ENCODE results near the gene RPUSD1. TPM values are rescaled to one million over a fixed set of nuclear protein-coding genes. Genes with fewer than 3 reads are reported as not detected.

RPUSD1 gene
- polyA plus RNA-seq, 1 of the 3 experiments (the other 2 are of a cell fraction) = 27.7 TPM

- no peaks in the 10 kb centered on the region for H4K20me1 ChIP-seq (ENCODE audit: insufficient read depth)
- no peak overlapping the region for H3K4me3 ChIP-seq (ENCODE audit: low read depth in 2 of 2, low read length in 1 of 2)
- no peak overlapping the region for H3K4me2 ChIP-seq
- no peak overlapping the region for H3K27ac ChIP-seq (ENCODE audit: low read depth in 2 of 2, low read length in 1 of 2)
- DNase-seq = no peak
- H3K27me3 ChIP-seq (ENCODE audit: insufficient read depth) = no peaks in the 10 kb centered on the region
- H3K9ac ChIP-seq = no peak overlapping the region
- no peaks in the 10 kb centered on the region for H3K36me3 ChIP-seq (replicated peaks in 1 of 2; ENCODE audit: control insufficient read depth in 1 of 2, insufficient read depth in 2 of 2, low read length in 1 of 2)
- H2AFZ ChIP-seq (ENCODE audit: low read depth) = no peak overlapping the region
- H3K9me2 ChIP-seq = no peaks in the 10 kb centered on the region
- ChIA-PET CTCF (interaction anchor here (1.2 kb wide), 1 partner anchor 11 kb away, joined by 3 read pairs; no protein-coding TSS in a partner anchor), POLR2A (interaction anchor here (0.6 kb wide), 1 partner anchor 102 kb away, joined by 3 read pairs; no protein-coding TSS in a partner anchor)
- H3K9me3 ChIP-seq = no peaks in the 10 kb centered on the region
- no peaks in the 10 kb centered on the region for H3F3A ChIP-seq (replicated peaks; ENCODE audit: insufficient read depth)
- no peaks in the 10 kb centered on the region for H3K79me2 ChIP-seq (ENCODE audit: insufficient read depth)
- H3K4me1 ChIP-seq (ENCODE audit: control insufficient read depth in 1 of 2, insufficient read depth in 2 of 2, low read depth in 1 of 2, low read length in 1 of 2) = no peaks in the 10 kb centered on the region
- WGBS (ENCODE audit: low lambda C conversion rate) = 89% methylated on average over 13 of the region's 36 CpGs
- TF ChIP-seq RCOR1 (IDR thresholded peaks at IDR 0.05; ENCODE audit: low read length) (no peak), PBX3 (IDR thresholded peaks at IDR 0.05) (no peak), IRF3 (IDR thresholded peaks at IDR 0.05; ENCODE audit: low read depth, low read length) (no peak), CHD2 (IDR thresholded peaks at IDR 0.05; ENCODE audit: low read length, partially characterized antibody) (no peak), NFIC (IDR thresholded peaks at IDR 0.05; ENCODE audit: borderline replicate concordance) (no peak), TEAD4 (IDR thresholded peaks at IDR 0.05; ENCODE audit: borderline replicate concordance, insufficient read depth) (no peak), TAF1 (IDR thresholded peaks at IDR 0.05; ENCODE audit: borderline replicate concordance, low read depth, low read length) (no peak), POLR2AphosphoS5 (IDR thresholded peaks at IDR 0.05; ENCODE audit: low read depth, low read length) (no peak), RFX5 (IDR thresholded peaks at IDR 0.05; ENCODE audit: low read length) (no peak), EP300 (IDR thresholded peaks at IDR 0.05; ENCODE audit: borderline replicate concordance in 1 of 2, low read depth in 1 of 2, low read length in 1 of 2) (no peak), JUND (IDR thresholded peaks at IDR 0.05) (no peak), NRF1 (IDR thresholded peaks at IDR 0.05; ENCODE audit: low read depth, low read length) (no peak), GABPA (IDR thresholded peaks at IDR 0.05; ENCODE audit: low read depth) (no peak), ELF1 (IDR thresholded peaks at IDR 0.05) (no peak), FOXJ3 (CRISPR knock-in tag; IDR thresholded peaks at IDR 0.05) (no peak), USF2 (IDR thresholded peaks at IDR 0.05; ENCODE audit: borderline replicate concordance, low read depth, low read length) (no peak)
- TF ChIP-seq, protein P1, sequence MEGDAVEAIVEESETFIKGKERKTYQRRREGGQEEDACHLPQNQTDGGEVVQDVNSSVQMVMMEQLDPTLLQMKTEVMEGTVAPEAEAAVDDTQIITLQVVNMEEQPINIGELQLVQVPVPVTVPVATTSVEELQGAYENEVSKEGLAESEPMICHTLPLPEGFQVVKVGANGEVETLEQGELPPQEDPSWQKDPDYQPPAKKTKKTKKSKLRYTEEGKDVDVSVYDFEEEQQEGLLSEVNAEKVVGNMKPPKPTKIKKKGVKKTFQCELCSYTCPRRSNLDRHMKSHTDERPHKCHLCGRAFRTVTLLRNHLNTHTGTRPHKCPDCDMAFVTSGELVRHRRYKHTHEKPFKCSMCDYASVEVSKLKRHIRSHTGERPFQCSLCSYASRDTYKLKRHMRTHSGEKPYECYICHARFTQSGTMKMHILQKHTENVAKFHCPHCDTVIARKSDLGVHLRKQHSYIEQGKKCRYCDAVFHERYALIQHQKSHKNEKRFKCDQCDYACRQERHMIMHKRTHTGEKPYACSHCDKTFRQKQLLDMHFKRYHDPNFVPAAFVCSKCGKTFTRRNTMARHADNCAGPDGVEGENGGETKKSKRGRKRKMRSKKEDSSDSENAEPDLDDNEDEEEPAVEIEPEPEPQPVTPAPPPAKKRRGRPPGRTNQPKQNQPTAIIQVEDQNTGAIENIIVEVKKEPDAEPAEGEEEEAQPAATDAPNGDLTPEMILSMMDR (IDR thresholded peaks at IDR 0.05) = no peak
- TF ChIP-seq, protein P2, sequence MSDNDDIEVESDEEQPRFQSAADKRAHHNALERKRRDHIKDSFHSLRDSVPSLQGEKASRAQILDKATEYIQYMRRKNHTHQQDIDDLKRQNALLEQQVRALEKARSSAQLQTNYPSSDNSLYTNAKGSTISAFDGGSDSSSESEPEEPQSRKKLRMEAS (IDR thresholded peaks at IDR 0.05; ENCODE audit: low read depth) = no peak
Observed at GRCh38 chr16:775236-775796, 12.9 kb downstream of the RPUSD1 start.
